Measurements from ENCODE around the gene POR.
"Not testable (repeated sequence)": the region's sequence is repeated elsewhere in the genome, so short reads cannot be mapped to it uniquely, and the experiment has no call there.

The POR gene

DNA sequence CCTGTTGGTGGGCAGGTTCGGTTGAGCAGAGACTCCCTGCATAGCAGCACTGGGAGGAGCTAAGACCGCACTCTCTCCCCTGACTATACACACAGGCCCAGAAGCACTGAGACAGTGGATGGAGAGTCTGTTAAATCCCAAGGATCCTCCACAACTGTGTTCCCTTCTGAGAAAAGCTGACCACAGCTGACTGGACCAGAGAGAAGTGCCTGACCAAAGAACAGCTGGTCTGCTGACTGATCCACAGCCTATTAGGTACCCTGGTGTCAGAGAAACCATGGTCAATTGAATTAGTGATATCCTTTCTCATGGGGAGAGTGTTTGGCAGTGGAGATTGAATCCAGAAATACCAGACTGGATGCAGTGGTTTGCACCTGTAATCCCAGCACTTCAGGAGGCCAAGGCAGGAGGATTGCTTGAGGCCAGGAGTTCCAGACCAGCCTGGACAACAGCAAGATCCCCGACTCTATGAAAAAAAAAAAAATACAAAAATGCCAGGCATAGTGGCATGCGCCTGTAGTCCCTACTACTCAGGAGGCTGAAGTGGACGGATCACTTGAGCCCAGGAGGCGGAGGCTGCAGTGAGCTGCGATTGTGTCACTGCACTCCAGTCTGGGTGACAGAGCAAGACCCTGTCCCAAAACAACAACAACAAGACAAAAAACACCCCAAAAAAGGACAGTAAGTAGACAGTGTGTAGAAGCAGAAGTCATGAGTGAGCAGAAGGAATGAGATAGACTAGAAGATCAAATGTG, 107.2 kb downstream of the POR start:
- H3K4me3 ChIP-seq = no peak overlapping the region
- no peak for DNase-seq (ENCODE audit: low spot score)
- no peak overlapping the region for H3K27ac ChIP-seq
- TF ChIP-seq, protein P1, sequence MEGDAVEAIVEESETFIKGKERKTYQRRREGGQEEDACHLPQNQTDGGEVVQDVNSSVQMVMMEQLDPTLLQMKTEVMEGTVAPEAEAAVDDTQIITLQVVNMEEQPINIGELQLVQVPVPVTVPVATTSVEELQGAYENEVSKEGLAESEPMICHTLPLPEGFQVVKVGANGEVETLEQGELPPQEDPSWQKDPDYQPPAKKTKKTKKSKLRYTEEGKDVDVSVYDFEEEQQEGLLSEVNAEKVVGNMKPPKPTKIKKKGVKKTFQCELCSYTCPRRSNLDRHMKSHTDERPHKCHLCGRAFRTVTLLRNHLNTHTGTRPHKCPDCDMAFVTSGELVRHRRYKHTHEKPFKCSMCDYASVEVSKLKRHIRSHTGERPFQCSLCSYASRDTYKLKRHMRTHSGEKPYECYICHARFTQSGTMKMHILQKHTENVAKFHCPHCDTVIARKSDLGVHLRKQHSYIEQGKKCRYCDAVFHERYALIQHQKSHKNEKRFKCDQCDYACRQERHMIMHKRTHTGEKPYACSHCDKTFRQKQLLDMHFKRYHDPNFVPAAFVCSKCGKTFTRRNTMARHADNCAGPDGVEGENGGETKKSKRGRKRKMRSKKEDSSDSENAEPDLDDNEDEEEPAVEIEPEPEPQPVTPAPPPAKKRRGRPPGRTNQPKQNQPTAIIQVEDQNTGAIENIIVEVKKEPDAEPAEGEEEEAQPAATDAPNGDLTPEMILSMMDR (IDR thresholded peaks at IDR 0.05) = no peak

DNA sequence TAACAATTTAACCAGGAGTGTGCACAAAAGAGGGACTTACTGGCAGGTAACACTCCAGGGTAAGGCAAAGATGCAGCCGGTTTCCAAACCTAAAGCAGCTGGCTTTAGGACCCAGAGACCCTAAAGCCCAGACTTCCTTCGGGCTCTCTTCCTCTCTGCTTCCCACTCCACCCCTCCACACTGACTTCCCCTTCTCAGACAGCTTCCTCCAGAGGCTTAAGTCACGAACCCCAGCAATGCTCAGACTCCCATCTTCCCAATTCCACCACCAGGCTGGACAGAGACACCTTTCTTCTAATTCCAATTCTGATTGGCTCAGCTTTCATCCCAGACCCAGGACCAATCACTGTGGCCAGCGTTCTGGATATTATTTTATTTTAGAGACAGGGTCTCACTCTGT, 108.0 kb downstream of the POR start:
- TF ChIP-seq, protein P1 (IDR thresholded peaks at IDR 0.05) = no peak
- DNase-seq (ENCODE audit: low spot score) = no peak
- H3K27ac ChIP-seq = no peak overlapping the region
- H3K4me3 ChIP-seq = no peak overlapping the region

DNA sequence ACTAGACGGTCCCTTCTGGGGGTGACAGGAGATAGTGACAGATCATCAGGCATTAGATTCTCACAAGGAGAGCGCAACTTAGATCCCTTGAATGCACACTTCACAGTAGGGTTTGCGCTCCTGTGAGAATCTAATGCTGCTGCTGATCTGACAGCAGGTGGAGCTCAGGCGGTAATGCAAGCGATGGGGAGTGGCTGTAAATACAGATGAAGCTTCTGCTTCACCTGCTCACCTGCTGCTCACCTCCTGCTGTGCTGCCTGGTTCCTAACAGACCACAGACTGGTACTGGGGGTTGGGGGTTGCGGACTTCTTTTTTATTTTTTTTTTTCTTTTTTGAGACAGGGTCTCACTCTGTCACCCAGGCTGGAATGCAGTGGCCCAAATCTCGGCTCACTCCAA, 114.7 kb downstream of the POR start:
- not testable (repeated sequence) for H3K4me3 ChIP-seq; DNase-seq (ENCODE audit: low spot score); H3K27ac ChIP-seq

DNA sequence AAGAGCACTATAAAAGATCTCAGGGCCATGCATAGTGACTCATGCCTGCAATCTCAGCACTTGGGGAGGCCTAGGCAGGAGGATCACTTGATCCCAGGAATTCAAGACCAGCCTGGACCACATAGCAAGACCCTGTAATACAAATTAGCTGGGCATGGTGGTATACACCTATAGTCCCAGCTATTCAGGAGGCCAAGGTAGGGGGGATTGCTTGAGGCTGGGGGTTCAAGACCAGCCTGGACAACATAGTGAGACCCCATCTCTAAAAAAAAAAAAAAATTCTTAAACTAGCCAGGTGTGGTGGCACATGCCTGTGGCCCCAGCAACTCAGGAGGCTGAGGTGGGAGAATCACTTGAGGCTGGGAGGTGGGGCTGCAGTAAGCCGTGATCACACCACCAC, 117.0 kb downstream of the POR start:
- DNase-seq (ENCODE audit: low spot score) = no peak
- no peak overlapping the region for H3K4me3 ChIP-seq
- TF ChIP-seq, protein P1 (IDR thresholded peaks at IDR 0.05) = no peak
- no peak overlapping the region for H3K27ac ChIP-seq
